Measurements from ENCODE around the gene RAI2.
A peak's percentile ranks its signal among the peaks of the same experiment; 100 is the strongest.
"Not testable (repeated sequence)": the region's sequence is repeated elsewhere in the genome, so short reads cannot be mapped to it uniquely, and the experiment has no call there.

RAI2 gene

DNA sequence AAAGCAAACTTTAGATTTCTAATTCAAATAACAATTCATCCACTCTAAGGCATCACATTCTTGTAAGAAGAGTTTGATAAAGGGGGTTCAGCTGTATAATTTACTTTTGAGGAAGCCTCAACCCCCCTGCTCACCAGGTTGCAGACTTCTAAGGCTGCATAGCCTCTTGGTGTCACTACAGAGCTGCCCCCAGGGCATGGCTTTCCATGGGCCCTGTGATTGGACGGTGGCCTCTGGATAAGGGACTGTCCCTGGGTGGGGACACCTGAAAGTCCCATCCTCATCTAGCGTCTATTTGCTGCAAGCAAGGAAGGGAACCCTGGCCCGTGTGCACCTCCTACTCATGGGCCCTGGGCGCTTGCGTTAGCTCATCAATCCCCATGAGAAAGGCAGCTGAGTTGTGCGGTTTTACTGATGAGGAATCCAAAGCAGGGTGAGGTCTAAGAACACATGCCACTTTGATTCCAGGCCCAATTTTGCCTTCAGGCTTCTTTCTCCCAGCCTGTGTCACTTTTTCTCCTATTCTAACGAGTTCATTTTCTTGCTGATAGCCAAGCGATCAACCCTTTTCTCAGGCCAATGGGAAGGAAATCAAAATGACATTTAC is 72.0 kb downstream of the RAI2 start:
- Histone ChIP-seq H3K36me3 (replicated peaks; ENCODE audit: low read depth, low read length) (no peaks in the 10 kb centered on the region), H3K9me3 (ENCODE audit: insufficient read depth, low read length) (no peaks in the 10 kb centered on the region), H3K9ac (ENCODE audit: low read length) (no peak overlapping the region), H3K27me3 (ENCODE audit: low read depth, low read length) (no peaks in the 10 kb centered on the region), H4K20me1 (ENCODE audit: insufficient read depth, low read length) (no peaks in the 10 kb centered on the region), H2AFZ (ENCODE audit: low read depth, low read length) (no peak overlapping the region), H3K4me2 (ENCODE audit: low read length) (no peak overlapping the region), H3K4me3 (ENCODE audit: low read length) (no peak overlapping the region), H3K79me2 (ENCODE audit: low read length) (no peaks in the 10 kb centered on the region), H3K4me1 (ENCODE audit: low read length) (no peaks in the 10 kb centered on the region), H3K27ac (ENCODE audit: low read length) (no peak overlapping the region)
- no peak for TF ChIP-seq EZH2phosphoT487 (IDR thresholded peaks at IDR 0.05; ENCODE audit: low read depth)
- TF ChIP-seq, protein P1, sequence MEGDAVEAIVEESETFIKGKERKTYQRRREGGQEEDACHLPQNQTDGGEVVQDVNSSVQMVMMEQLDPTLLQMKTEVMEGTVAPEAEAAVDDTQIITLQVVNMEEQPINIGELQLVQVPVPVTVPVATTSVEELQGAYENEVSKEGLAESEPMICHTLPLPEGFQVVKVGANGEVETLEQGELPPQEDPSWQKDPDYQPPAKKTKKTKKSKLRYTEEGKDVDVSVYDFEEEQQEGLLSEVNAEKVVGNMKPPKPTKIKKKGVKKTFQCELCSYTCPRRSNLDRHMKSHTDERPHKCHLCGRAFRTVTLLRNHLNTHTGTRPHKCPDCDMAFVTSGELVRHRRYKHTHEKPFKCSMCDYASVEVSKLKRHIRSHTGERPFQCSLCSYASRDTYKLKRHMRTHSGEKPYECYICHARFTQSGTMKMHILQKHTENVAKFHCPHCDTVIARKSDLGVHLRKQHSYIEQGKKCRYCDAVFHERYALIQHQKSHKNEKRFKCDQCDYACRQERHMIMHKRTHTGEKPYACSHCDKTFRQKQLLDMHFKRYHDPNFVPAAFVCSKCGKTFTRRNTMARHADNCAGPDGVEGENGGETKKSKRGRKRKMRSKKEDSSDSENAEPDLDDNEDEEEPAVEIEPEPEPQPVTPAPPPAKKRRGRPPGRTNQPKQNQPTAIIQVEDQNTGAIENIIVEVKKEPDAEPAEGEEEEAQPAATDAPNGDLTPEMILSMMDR (IDR thresholded peaks at IDR 0.05; ENCODE audit: low read depth, low read length): no peak

DNA sequence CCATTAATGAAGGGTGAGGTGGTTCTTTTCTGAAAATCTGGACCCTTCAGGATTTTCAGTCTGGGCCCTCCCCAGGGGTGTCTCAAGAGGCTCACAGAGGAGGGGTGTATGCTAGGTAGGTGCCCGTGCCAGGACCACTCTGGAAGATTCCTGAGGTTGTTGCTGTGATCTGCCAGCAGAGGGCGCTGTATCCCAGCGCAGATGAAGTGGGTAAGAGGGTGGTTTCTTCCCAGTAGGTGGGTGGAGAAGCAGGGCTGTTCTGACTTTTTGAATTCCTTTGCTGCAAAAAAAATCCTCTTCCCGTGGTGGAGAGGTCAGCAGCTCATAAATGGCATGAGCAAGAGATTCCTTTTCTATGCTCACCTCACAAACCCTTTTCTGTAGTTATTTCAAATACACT is 72.7 kb downstream of the RAI2 start:
- H3K4me2 ChIP-seq (ENCODE audit: low read length): no peak overlapping the region
- H4K20me1 ChIP-seq (ENCODE audit: insufficient read depth, low read length): no peaks in the 10 kb centered on the region
- TF ChIP-seq, protein P1 (IDR thresholded peaks at IDR 0.05; ENCODE audit: low read depth, low read length): peak; percentile 77
- TF ChIP-seq EZH2phosphoT487 (IDR thresholded peaks at IDR 0.05; ENCODE audit: low read depth): no peak
- no peaks in the 10 kb centered on the region for H3K4me1 ChIP-seq (ENCODE audit: low read length)
- H3K9me3 ChIP-seq (ENCODE audit: insufficient read depth, low read length): no peaks in the 10 kb centered on the region
- H3K79me2 ChIP-seq (ENCODE audit: low read length): no peaks in the 10 kb centered on the region
- no peaks in the 10 kb centered on the region for H3K27me3 ChIP-seq (ENCODE audit: low read depth, low read length)
- no peak overlapping the region for H3K4me3 ChIP-seq (ENCODE audit: low read length)
- H3K36me3 ChIP-seq (replicated peaks; ENCODE audit: low read depth, low read length): no peaks in the 10 kb centered on the region
- H3K27ac ChIP-seq (ENCODE audit: low read length): no peak overlapping the region
- no peak overlapping the region for H3K9ac ChIP-seq (ENCODE audit: low read length)
- no peak overlapping the region for H2AFZ ChIP-seq (ENCODE audit: low read depth, low read length)

DNA sequence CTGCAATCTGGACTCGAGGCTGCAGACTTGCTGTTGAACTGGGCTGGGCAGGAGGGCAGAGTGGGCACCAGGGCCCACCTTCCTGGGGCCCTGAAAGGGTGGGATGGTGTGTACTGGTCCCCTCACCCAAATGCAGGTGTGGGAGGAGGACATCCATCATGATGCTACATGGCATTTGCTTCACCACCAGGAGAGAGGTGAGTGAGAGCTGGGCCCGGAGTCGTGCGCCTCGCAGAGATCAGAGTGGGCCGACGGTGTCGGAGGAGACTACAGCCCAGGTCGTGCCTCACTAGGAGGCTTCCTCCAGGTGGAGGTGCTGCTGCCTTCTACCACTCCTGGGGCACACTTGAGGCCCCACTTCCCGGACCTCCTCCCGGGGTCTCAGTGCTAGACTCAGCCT is 73.5 kb downstream of the RAI2 start:
- H3K9me3 ChIP-seq (ENCODE audit: insufficient read depth, low read length): no peaks in the 10 kb centered on the region
- no peak overlapping the region for H2AFZ ChIP-seq (ENCODE audit: low read depth, low read length)
- H3K27ac ChIP-seq (ENCODE audit: low read length): no peak overlapping the region
- no peaks in the 10 kb centered on the region for H3K36me3 ChIP-seq (replicated peaks; ENCODE audit: low read depth, low read length)
- H3K79me2 ChIP-seq (ENCODE audit: low read length): no peaks in the 10 kb centered on the region
- H3K4me3 ChIP-seq (ENCODE audit: low read length): no peak overlapping the region
- no peak overlapping the region for H3K9ac ChIP-seq (ENCODE audit: low read length)
- H3K4me1 ChIP-seq (ENCODE audit: low read length): no peaks in the 10 kb centered on the region
- H4K20me1 ChIP-seq (ENCODE audit: insufficient read depth, low read length): no peaks in the 10 kb centered on the region
- H3K27me3 ChIP-seq (ENCODE audit: low read depth, low read length): no peaks in the 10 kb centered on the region
- H3K4me2 ChIP-seq (ENCODE audit: low read length): no peak overlapping the region
- no peak for TF ChIP-seq EZH2phosphoT487 (IDR thresholded peaks at IDR 0.05; ENCODE audit: low read depth)
- TF ChIP-seq, protein P1 (IDR thresholded peaks at IDR 0.05; ENCODE audit: low read depth, low read length): no peak

DNA sequence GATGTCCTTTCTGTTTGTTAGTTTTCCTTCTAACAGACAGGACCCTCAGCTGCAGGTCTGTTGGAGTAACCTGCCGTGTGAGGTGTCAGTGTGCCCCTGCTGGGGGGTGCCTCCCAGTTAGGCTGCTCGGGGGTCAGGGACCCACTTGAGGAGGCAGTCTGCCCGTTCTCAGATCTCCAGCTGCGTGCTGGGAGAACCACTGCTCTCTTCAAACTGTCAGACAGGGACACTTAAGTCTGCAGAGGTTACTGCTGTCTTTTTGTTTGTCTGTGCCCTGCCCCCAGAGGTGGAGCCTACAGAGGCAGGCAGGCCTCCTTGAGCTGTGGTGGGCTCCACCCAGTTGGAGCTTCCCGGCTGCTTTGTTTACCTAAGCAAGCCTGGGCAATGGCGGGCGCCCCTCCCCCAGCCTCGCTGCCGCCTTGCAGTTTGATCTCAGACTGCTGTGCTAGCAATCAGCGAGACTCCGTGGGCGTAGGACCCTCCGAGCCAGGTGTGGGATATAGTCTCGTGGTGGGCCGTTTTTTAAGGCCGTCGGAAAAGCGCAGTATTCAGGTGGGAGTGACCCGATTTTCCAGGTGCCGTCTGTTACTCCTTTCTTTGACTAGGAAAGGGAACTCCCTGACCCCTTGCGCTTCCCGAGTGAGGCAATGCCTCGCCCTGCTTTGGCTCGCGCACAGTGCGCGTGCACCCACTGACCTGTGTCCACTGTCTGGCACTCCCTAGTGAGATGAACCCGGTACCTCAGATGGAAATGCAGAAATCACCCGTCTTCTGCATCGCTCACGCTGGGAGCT is 74.3 kb downstream of the RAI2 start:
- not testable (repeated sequence) for H3K79me2 ChIP-seq (ENCODE audit: low read length); H3K9ac ChIP-seq (ENCODE audit: low read length); H3K4me2 ChIP-seq (ENCODE audit: low read length); H3K4me3 ChIP-seq (ENCODE audit: low read length); H3K9me3 ChIP-seq (ENCODE audit: insufficient read depth, low read length); H3K4me1 ChIP-seq (ENCODE audit: low read length); H2AFZ ChIP-seq (ENCODE audit: low read depth, low read length); H3K36me3 ChIP-seq (replicated peaks; ENCODE audit: low read depth, low read length); H4K20me1 ChIP-seq (ENCODE audit: insufficient read depth, low read length); H3K27me3 ChIP-seq (ENCODE audit: low read depth, low read length); H3K27ac ChIP-seq (ENCODE audit: low read length)
